HepG2 (cell line): Measurements from ENCODE around the gene FAM169A. TPM values are rescaled to one million over a fixed set of nuclear protein-coding genes. Genes with fewer than 3 reads are reported as not detected.

Experiments
- ARHGAP35 ChIP-seq: sonication (generic); formaldehyde crosslinking; IDR thresholded peaks from 2 replicates; pipeline ENCODE4 v1.9.0; 2022; ENCODE audit warnings: mild to moderate bottlenecking, inconsistent platforms, moderate library complexity, missing genetic modification reagents, borderline replicate concordance
- ETV5 ChIP-seq: IDR thresholded peaks from 2 replicates; pipeline ENCODE4 v1.6.1; 2018; ENCODE audit warnings: missing biosample characterization, missing genetic modification reagents, inconsistent platforms, borderline replicate concordance
- FOSL1 ChIP-seq: sonication (generic); formaldehyde crosslinking; IDR thresholded peaks from 2 replicates; pipeline ENCODE4 v1.9.0; 2021; ENCODE audit warnings: missing genetic modification reagents, borderline replicate concordance
- FOXK1 ChIP-seq: sonication (generic); formaldehyde crosslinking; IDR thresholded peaks from 2 replicates; pipeline ENCODE4 v1.4.0; 2020; ENCODE audit warnings: low read depth, missing genetic modification reagents, borderline replicate concordance
- FOXO1 ChIP-seq: sonication (generic); formaldehyde crosslinking; IDR thresholded peaks from 2 replicates; pipeline ENCODE4 v1.4.0; 2020; ENCODE audit warnings: missing genetic modification reagents
- HHEX ChIP-seq: IDR thresholded peaks from 2 replicates; pipeline ENCODE4 v1.6.1; 2016; ENCODE audit warnings: control low read depth
- MLXIP ChIP-seq: sonication (generic); formaldehyde crosslinking; IDR thresholded peaks from 2 replicates; pipeline ENCODE4 v1.9.0; 2021; ENCODE audit warnings: missing genetic modification reagents, borderline replicate concordance
- PBX2 ChIP-seq: IDR thresholded peaks from 2 replicates; pipeline ENCODE4 v1.6.1; 2016; ENCODE audit warnings: control low read depth
- PCBP2 ChIP-seq: fragments of 200-400 bp; formaldehyde crosslinking; optimal IDR thresholded peaks from 2 replicates; pipeline ENCODE3; 2018; ENCODE audit warnings: low read length, low read depth; ENCODE audit not compliant: poor library complexity, severe bottlenecking
- SP1 ChIP-seq, 2 experiments: fragments of 450-650 bp in 1 of 2; sonication (generic) in 1 of 2; formaldehyde crosslinking in 1 of 2; IDR thresholded peaks; 2 replicates each; pipeline versions ENCODE4 v1.4.0 to v1.6.1; 2016 to 2020; ENCODE audit warnings: missing genetic modification reagents in 1 of 2
- ZBTB7A ChIP-seq: sonication (generic); formaldehyde crosslinking; IDR thresholded peaks from 2 replicates; pipeline ENCODE4 v1.8.0; 2022; ENCODE audit warnings: mild to moderate bottlenecking, missing genetic modification reagents
- ZNF12 ChIP-seq: sonication (generic); formaldehyde crosslinking; IDR thresholded peaks from 2 replicates; pipeline ENCODE4 v1.5.0; 2020; ENCODE audit warnings: missing genetic modification reagents
- ZNF138 ChIP-seq: sonication (generic); formaldehyde crosslinking; IDR thresholded peaks from 2 replicates; pipeline ENCODE4 v1.5.0; 2020; ENCODE audit warnings: mild to moderate bottlenecking, low read depth, missing genetic modification reagents
- ZNF17 ChIP-seq: sonication (generic); formaldehyde crosslinking; IDR thresholded peaks from 2 replicates; pipeline ENCODE4 v1.5.0; 2020; ENCODE audit warnings: mild to moderate bottlenecking, missing genetic modification reagents
- ZNF414 ChIP-seq: sonication (generic); formaldehyde crosslinking; IDR thresholded peaks from 2 replicates; pipeline ENCODE4 v1.5.0; 2020; ENCODE audit warnings: missing genetic modification reagents
- ZNF652 ChIP-seq: IDR thresholded peaks from 2 replicates; pipeline ENCODE4 v1.6.1; 2016; ENCODE audit warnings: low read depth, borderline replicate concordance
- ZNF709 ChIP-seq: sonication (generic); formaldehyde crosslinking; IDR thresholded peaks from 2 replicates; pipeline ENCODE4 v1.5.0; 2020; ENCODE audit warnings: mild to moderate bottlenecking, missing genetic modification reagents
- ZNF75D ChIP-seq: sonication (generic); formaldehyde crosslinking; IDR thresholded peaks from 2 replicates; pipeline ENCODE4 v1.8.1; 2023; ENCODE audit warnings: missing genetic modification reagents, mild to moderate bottlenecking, borderline replicate concordance
- ZNF776 ChIP-seq: sonication (generic); formaldehyde crosslinking; IDR thresholded peaks from 2 replicates; pipeline ENCODE4 v1.4.0; 2020; ENCODE audit warnings: mild to moderate bottlenecking, missing genetic modification reagents
- polyA plus RNA-seq, 8 experiments: library from polyadenylated mRNA; depleted of rRNA in 3 of 8; stranded (reverse) in 7 of 8; unstranded in 1 of 8; fragments of >200 nt; fragmentation: Illumina TruSeq in 4 of 8; extraction: Trizol in 4 of 8; gene quantifications; 2 replicates each; pipeline versions ENCODE4 v1.2.1 to v1.2.3, GENCODE V29; 2011 to 2016; ENCODE audit warnings: low read depth in 4 of 8, missing spikeins in 1 of 8, mixed read lengths in 1 of 8; ENCODE audit not compliant: insufficient read depth in 1 of 8
- total RNA-seq, 5 experiments: library from RNA; depleted of rRNA; stranded (reverse); fragments of >200 nt; fragmentation: Illumina TruSeq; extraction: Trizol; gene quantifications; 2 replicates each; pipeline ENCODE4 v1.2.3, GENCODE V29; 2016; ENCODE audit warnings: low read depth in 1 of 5
- TF ChIP-seq, protein P1 (sequence below): sonication (generic); formaldehyde crosslinking; IDR thresholded peaks from 2 replicates; pipeline ENCODE4 v1.5.1; 2020; ENCODE audit warnings: missing genetic modification reagents, mild to moderate bottlenecking, borderline replicate concordance
- TF ChIP-seq, protein P2 (sequence below): sonication (generic); formaldehyde crosslinking; IDR thresholded peaks from 2 replicates; pipeline ENCODE4 v1.8.0; 2022; ENCODE audit warnings: mild to moderate bottlenecking, missing genetic modification reagents, moderate library complexity

Gene FAM169A
- total and polyA plus RNA-seq, 2 of the 13 experiments (the other 11 are each of a cell fraction or from before 2014, with no cell fraction given): 21.1 to 110 TPM

DNA sequence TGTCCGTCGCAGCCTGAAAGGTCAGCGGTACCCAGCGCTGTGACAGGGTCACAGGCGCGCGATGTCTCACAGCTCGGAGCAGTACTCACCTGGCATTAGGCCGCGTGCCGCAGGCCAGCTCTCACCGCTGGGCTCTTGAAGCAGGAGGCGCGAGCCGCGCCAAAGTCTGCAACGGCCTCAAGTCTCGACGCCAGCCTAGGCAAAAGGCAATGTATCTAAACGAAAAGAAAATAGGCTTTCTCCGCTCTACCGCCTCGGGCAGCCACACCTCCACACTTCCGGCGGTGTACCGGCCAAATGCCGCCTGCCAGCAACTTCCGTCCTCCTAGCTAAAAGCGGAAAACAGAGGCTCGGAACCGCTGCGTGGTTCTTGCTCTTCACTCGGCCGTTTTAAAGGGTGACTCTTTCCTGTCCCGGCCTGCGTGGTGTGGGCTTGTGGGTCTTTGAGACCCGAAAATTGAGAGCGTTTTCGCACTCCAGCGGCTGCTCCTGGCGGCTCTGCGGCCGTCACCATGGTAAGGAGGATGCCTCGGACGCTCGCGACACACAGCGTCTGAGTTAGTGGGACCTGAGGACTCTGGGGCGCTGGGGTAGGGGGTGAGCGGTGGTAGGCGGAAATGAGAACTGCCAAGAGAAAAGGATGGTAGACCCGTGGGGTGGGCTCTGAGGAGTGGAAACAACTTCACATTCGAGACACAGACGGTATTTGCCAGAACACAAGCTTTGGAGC is 99.2 kb downstream of the FAM169A start, which contains the start of the genes GFM2 and NSA2 (continued):
- TF ChIP-seq ZNF652 (CRISPR knock-in tag) (peak; percentile 36; the same call in 1 of the 2 replicates), ARHGAP35 (CRISPR knock-in tag) (peak; percentile 63), ZNF776 (CRISPR knock-in tag) (no peak), ZBTB7A (CRISPR knock-in tag) (0 out of 2 replicates have a peak, but pooled peaks have one; percentile 48), FOXO1 (CRISPR knock-in tag) (no peak), ZNF75D (CRISPR knock-in tag) (no peak; the same call in 1 of the 2 replicates), ZNF138 (CRISPR knock-in tag) (no peak; the same call in 1 of the 2 replicates), PCBP2 (no peak), ZNF17 (CRISPR knock-in tag) (no peak), SP1 (IDR thresholded peaks at IDR 0.05) (no peak), SP1 (CRISPR knock-in tag; IDR thresholded peaks at IDR 0.05) (peak; percentile 86), ZNF709 (CRISPR knock-in tag) (peak; percentile 57; the same call in 1 of the 2 replicates), HHEX (CRISPR knock-in tag) (no peak), ETV5 (CRISPR knock-in tag) (peak; percentile 95), FOSL1 (CRISPR knock-in tag) (no peak; the same call in 1 of the 2 replicates), ZNF414 (CRISPR knock-in tag) (0 out of 2 replicates have a peak, but pooled peaks have one; percentile 67), MLXIP (no peak), PBX2 (no peak), FOXK1 (CRISPR knock-in tag) (peak; percentile 96), ZNF12 (no peak)
- TF ChIP-seq, protein P1, sequence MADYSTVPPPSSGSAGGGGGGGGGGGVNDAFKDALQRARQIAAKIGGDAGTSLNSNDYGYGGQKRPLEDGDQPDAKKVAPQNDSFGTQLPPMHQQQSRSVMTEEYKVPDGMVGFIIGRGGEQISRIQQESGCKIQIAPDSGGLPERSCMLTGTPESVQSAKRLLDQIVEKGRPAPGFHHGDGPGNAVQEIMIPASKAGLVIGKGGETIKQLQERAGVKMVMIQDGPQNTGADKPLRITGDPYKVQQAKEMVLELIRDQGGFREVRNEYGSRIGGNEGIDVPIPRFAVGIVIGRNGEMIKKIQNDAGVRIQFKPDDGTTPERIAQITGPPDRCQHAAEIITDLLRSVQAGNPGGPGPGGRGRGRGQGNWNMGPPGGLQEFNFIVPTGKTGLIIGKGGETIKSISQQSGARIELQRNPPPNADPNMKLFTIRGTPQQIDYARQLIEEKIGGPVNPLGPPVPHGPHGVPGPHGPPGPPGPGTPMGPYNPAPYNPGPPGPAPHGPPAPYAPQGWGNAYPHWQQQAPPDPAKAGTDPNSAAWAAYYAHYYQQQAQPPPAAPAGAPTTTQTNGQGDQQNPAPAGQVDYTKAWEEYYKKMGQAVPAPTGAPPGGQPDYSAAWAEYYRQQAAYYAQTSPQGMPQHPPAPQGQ (CRISPR knock-in tag): no peak
- TF ChIP-seq, protein P2, sequence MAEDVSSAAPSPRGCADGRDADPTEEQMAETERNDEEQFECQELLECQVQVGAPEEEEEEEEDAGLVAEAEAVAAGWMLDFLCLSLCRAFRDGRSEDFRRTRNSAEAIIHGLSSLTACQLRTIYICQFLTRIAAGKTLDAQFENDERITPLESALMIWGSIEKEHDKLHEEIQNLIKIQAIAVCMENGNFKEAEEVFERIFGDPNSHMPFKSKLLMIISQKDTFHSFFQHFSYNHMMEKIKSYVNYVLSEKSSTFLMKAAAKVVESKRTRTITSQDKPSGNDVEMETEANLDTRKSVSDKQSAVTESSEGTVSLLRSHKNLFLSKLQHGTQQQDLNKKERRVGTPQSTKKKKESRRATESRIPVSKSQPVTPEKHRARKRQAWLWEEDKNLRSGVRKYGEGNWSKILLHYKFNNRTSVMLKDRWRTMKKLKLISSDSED: peak; percentile 54; the same call in 1 of the 2 replicates
